HEK293 (cell line): ENCODE data around the gene ZFPM1.

Source experiments
- CTCF ChIP-seq: fragments of 450-650 bp; formaldehyde crosslinking; IDR thresholded peaks from 2 replicates; pipeline ENCODE4 v1.5.1; 2016; ENCODE audit warnings: missing biosample characterization, missing genetic modification characterization
- ZNF133 ChIP-seq: fragments of 450-650 bp; formaldehyde crosslinking; IDR thresholded peaks from 2 replicates; pipeline ENCODE4 v1.5.1; 2016; ENCODE audit warnings: missing biosample characterization, missing genetic modification characterization
- ZNF274 ChIP-seq, 2 experiments: fragments of 200-500 bp in 1 of 2; fragments of 450-650 bp in 1 of 2; sonication (Bioruptor generic) in 1 of 2; formaldehyde crosslinking in 1 of 2; IDR thresholded peaks; 2 replicates each; pipeline versions ENCODE4 v1.5.1 to v1.6.1; 2014 to 2016; ENCODE audit warnings: borderline replicate concordance in 1 of 2, inconsistent platforms in 1 of 2, low read length in 1 of 2, missing biosample characterization in 1 of 2, missing genetic modification characterization in 1 of 2
- ZNF335 ChIP-seq: fragments of 450-650 bp; formaldehyde crosslinking; conservative IDR thresholded peaks from 2 replicates; pipeline ENCODE4 v1.5.1; 2016; ENCODE audit warnings: missing biosample characterization, missing genetic modification characterization
- ZNF529 ChIP-seq: fragments of 450-650 bp; formaldehyde crosslinking; IDR thresholded peaks from 2 replicates; pipeline ENCODE4 v1.5.1; 2017; ENCODE audit warnings: missing genetic modification characterization, missing biosample characterization; ENCODE audit not compliant: insufficient replicate concordance

GRCh38 chr16:88483392-88483641, 30.2 kb downstream of the ZFPM1 start:
- TF ChIP-seq CTCF (tag by site-specific recombination) (no peak), ZNF274 (IDR thresholded peaks at IDR 0.05; ENCODE audit: low read length) (no peak), ZNF274 (tag by site-specific recombination; IDR thresholded peaks at IDR 0.05; ENCODE audit: borderline replicate concordance) (no peak), ZNF133 (no peak), ZNF335 (no peak), ZNF529 (tag by site-specific recombination) (no peak)
